ENCODE results near the gene BLOC1S4. TPM values are rescaled to one million over a fixed set of nuclear protein-coding genes. Genes with fewer than 3 reads are reported as not detected.

Gene BLOC1S4
- total RNA-seq, 1 donor from 2014 or later: 7.5 TPM

DNA sequence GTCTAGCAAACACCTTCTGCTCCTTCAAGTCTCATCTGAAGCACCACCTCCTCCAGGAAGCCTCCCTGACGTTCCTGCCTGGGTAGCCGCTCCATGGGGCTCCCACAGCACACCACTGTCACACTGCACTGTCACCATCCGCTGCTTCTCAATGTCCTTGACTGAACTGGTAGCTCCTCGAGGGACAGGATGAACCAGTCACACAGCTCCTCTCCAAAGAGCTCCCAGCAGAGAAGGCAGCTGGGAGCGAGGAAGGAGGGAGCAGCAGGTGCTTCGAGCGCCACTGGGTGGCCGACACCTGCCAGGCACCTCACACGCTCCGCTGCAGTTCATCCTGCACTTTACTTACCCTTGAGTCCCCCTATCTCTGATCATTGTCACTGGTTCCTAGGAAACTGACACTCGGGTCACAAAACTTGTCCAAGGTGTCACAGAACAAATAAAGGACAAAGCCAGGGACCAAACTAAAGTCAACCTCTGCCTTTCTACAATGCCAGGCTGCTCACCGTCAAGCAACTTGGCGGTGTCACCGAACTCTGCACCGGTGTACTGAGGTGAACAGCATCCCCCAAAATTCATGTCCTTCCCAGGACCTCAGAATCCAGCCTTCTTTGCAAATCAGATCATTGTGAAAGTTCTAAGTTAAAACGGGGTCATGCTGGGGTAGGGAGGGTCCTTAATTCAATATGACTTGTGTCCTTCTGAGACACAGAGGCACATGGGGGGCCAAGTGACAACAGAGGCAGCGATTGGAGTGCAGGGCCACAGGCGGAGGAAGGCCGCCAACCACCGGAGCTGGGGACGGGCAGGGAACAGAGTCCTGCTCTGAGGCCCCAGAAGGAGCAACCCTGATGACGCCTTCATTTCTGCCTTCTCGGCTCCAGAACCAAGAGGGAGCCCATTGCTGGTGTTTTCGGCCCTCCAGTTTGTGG is 27.8 kb upstream of the BLOC1S4 start:
- DNase-seq (ENCODE audit: low spot score): no peak
- intact Hi-C loops (cut with DNase I): no loop called here

- intact Hi-C loops (cut with DNase I): no loop called here
- DNase-seq (ENCODE audit: low spot score): no peak
Observed at GRCh38 chr4:6688879-6689505, 27.0 kb upstream of the BLOC1S4 start.

GRCh38 chr4:6689506-6689960 is 26.4 kb upstream of the BLOC1S4 start:
- DNase-seq (ENCODE audit: low spot score): no peak
- intact Hi-C loops (cut with DNase I): no loop called here

DNA sequence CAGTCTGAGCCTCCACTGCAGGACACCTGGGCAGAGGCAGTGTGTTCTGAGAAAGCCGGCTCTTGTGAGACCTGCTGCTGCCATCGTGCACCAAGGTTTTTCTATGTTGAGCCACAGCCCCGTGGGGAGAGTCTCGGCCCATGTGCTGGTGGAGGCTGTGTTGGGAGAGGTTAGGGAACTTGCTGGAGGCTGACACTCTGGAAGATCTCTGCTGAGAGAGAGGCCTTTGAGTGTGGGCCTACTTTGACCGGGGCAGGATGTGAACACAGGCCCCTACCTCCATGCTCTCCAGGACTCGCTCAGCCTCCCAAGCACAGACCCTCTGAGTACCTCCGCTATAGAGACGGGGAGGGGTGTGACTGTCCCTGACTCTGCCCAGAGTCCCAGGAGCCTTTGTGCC is 23.6 kb upstream of the BLOC1S4 start:
- DNase-seq (ENCODE audit: low spot score): no peak
- intact Hi-C loops (cut with DNase I): no loop called here

DNA sequence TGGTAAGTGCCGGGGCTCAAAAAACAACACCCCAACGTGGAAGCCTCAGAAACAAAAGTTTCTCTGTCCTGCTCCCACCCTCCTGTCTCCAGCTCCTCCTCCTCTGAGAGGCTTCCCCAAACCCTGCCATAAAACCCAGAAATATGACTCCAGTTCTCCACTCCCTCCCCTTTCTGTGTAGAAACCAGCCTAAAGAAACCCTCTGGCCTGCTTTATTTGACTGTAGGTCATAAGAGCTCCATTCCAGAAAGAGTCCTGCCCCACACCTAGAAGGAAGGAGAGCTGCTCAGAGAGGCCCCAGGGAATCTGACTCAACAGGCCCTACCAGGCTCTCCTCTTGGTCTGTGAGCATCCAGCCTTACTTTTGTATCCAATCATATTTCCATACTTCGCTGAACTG is 23.2 kb upstream of the BLOC1S4 start:
- DNase-seq (ENCODE audit: low spot score): no peak
- intact Hi-C loops (cut with DNase I): no loop called here

DNA sequence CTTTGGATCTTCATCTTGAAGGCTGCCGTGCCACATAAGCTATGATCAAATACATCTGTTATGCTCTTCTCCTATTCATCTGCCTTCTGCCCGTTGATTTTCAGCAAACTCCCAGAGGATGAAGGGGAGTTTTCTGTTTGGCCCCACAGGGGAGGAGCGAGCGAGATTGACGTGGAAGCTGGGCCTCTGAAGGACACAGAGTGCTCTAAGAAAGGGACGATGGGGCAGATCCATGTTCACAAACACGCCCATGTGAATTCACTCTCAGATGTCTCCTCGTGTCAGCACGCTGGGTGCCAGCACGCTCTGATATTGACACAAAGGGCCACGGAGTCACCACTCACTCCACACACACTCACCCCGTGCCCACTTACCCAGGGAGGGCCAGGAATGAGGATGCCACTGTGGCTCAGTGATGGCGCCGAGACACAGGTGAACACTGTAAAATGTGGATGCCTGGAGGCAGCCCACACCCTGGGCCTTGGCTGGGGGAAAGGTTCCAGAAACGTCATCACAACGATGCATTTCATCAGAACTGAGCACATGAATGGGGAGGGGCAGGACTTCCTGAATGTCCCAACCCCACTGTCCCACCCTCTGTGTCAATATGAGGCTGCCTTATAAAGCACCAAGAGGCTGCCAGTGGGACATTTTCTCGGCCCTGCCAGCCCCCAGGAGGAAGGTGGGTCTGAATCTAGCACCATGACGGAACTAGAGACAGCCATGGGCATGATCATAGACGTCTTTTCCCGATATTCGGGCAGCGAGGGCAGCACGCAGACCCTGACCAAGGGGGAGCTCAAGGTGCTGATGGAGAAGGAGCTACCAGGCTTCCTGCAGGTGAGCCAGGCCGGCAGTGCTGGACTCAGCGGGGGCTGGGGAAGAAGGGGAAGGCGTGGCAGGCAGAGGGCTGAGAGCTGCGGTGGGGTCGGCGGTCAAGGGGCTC is 22.5 kb upstream of the BLOC1S4 start, which contains the start of gene S100P:
TSS of gene S100P (plus strand) at position 648 of the 946 bp plus-strand sequence. CDS start at position 703, 55 bp downstream.
- intact Hi-C loops (cut with DNase I): no loop called here
- peak; percentile 79 for DNase-seq (ENCODE audit: low spot score)

DNA sequence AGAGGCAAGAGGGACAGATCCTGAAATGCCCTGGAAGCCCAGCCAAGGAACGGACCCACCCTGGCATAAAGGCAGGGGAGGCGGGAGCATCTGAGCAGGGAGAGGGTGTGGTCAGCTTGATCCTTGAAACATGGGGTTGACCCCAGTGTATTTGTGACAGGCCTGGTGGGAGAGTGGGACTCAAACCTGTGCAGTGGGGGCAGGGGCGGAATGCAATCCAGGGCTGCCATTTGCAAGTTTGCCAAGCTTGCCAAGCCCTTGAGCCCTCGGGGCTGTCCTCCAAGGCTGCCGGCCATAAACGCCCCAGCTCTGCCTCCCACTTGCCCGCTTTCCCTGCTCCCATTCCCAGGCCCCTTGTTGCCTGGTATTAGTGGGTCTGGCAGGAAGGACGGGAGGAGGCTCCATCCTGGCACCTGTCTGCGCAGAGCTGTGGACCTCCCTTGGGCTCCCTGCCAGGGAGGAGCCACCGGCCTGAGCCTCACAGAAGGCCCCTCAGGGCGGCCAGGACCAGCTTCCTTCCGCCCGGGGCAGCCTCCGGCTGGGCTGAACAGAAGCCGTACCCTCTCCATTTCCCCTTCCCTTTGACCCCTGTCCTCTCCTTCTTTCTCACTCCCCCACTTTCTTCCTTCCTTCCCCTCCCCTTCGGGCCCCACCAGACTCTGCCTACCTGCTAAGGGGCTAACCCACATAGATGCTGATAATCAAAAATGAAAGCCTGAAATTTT is 21.6 kb upstream of the BLOC1S4 start:
- intact Hi-C loops (cut with DNase I): no loop called here
- DNase-seq (ENCODE audit: low spot score): no peak

DNA sequence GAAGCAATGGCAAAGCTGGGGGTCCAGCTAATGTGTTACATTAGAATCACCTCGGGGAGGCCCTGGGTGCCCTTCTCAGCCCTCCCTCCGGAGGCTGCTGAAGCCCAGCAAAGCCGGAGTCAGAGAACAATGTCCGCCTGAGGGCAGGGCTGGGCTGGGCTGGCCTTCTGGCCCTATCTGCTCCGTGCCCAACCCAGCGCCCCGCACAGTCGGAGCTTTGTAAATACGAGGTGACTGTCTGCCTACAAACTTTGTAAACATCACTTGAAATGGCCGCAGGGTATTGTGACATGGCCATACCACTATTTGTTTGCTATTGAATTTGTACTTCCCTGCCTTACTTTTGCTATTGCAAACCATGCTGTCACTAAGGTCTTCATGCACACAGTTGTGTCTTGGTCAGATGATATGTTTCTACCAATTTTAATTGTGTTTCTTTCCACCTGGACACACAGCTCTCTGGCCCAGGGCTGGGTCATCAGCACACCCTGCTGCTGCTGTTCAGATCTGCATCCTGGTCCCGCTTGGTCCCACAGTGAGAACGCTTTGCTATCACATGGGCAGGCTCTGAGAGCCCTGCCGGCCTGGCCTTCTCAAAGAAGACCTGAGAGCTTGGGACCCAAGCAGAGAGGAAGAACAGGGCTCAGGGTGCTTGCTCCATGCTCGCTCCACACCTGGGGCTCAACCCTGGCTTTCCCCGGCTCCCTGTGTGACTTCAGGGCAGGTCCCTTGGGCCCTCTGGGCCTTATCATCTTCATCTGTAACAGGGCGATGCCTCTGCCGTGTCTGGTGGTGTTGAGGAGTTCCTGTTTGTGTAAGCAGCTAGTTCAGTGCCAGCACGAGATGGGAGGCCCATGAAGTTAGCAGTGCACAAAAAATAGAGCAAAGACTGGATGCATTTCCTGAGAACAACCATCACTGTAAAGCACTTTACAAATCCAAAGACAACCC is 20.0 kb upstream of the BLOC1S4 start:
- DNase-seq (ENCODE audit: low spot score): no peak
- intact Hi-C loops (cut with DNase I): no loop called here

- intact Hi-C loops (cut with DNase I): no loop called here
- DNase-seq (ENCODE audit: low spot score): no peak
Observed at GRCh38 chr4:6696611-6697010, 19.4 kb upstream of the BLOC1S4 start.

DNA sequence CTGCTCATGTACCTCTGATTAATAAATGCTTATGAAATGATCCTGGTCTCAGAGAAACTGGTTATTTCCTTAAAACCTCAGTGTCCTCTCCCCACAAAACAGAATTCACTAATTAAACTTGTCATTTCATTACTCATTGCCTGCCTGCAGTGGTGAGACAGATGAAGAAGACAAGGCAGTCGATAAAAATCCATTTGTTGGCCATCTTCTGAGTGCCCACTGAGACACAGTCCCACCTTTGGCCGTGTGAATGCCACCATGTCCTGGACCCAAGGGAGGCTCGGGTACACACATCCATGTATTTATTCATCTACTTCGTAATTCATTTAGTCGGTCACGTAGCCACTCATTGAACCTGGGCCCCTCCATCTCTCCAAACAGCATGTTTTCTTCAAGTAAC is 18.8 kb upstream of the BLOC1S4 start:
- no peak for DNase-seq (ENCODE audit: low spot score)
- intact Hi-C loops (cut with DNase I): no loop called here

DNA sequence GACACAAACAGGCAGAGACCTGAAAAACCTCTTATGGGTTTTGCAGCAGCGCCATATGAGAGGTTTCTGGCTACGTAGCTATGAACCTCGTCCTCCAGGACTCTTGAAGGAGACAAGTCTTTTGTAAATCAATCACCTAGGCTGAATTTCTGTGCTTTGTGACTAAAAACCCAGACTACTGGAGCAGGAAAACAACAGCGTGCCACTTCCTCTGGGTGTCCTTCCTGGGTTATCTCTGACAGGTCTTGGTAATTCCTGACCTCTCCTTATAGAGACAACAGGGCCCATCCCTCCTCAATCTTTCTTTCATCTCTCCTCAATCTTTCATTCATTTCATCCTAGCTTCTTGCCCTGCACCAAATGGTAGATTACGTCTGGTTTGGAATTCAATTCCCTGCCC is 16.6 kb upstream of the BLOC1S4 start:
- intact Hi-C loops (cut with DNase I): no loop called here
- no peak for DNase-seq (ENCODE audit: low spot score)

- intact Hi-C loops (cut with DNase I): no loop called here
Observed at GRCh38 chr4:6699903-6700302, 16.1 kb upstream of the BLOC1S4 start.

GRCh38 chr4:6701371-6701770 is 14.6 kb upstream of the BLOC1S4 start:
- intact Hi-C loops (cut with DNase I): no loop called here

More at GRCh38 chr4:6699903-6700302, 16.1 kb upstream of the BLOC1S4 start:
- DNase-seq (ENCODE audit: low spot score): no peak

GRCh38 chr4:6702761-6703160 is 13.2 kb upstream of the BLOC1S4 start:
- no peak for DNase-seq (ENCODE audit: low spot score)
- intact Hi-C loops (cut with DNase I): no loop called here

More at GRCh38 chr4:6701371-6701770, 14.6 kb upstream of the BLOC1S4 start:
- DNase-seq (ENCODE audit: low spot score): no peak

- intact Hi-C loops (cut with DNase I): no loop called here
- no peak for DNase-seq (ENCODE audit: low spot score)
Observed at GRCh38 chr4:6703786-6704185, 12.2 kb upstream of the BLOC1S4 start.

DNA sequence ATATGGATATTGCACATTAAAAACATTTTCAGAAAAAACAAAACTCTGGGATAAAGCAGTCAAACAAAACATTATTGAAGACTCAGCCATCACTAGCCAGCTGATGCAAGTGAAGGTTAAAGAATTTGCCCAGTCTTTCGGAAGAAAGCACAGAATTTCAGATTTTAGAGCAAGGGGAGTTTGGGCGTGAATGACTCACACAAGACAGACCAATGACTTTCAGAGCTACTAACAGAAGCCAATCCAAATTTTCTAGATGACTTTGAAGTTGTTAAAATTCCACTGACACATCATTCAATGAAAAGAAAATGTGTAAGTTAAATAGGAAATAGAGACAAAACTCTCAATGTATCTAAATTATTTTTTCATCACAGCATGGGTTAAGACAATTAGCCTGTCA is 10.3 kb upstream of the BLOC1S4 start:
- DNase-seq (ENCODE audit: low spot score): no peak
- intact Hi-C loops (cut with DNase I): no loop called here

GRCh38 chr4:6706173-6706572 is 9.8 kb upstream of the BLOC1S4 start:
- intact Hi-C loops (cut with DNase I): no loop called here

More at GRCh38 chr4:6706173-6706572, 9.8 kb upstream of the BLOC1S4 start:
- DNase-seq (ENCODE audit: low spot score): no peak
